DMS53 (cell line): Measurements from ENCODE around the gene PCGF6.
"Not testable (repeated sequence)": the region's sequence is repeated elsewhere in the genome, so short reads cannot be mapped to it uniquely, and the experiment has no call there.

Experiments used
- DNase-seq: peaks from one replicate; lab custom pipeline; 2025; lab: John Stamatoyannopoulos, UW

PCGF6 gene

DNA sequence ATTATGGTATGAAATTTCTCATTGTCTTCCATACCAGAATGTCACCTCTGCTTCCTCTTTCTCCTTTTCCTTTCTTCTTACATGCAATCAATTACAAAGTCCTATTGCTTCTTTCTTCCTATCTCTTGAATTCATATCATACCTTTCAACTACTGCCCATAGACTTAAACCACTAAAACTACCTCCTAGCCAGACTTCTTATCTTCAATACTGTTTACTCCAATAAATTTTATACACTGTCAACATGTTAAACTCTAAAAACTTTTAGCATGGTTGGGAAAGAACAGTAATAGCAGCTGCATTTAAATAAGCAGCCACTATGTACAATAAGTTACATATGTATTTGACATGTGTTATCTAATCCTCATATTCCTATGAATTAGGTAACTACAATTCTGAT, 34.9 kb downstream of the PCGF6 start:
- DNase-seq: no peak

DNA sequence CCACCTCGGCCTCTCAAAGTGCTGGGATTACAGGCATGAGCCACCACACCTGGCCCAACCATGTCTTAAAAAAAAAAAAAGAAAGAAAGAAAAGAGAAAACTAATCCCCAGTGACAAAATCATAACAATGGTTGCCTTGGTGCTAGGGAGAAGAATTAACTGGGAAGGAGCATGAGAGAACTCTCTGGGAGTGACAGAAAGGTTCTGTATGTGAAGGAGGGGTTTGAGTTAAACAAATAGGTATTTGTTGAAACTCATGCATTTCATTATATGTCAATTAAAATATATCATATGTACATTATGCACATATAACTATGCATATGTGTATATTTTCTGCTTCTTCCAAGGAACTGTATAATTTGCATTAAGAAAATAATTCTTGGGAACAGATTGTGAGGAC, 40.7 kb downstream of the PCGF6 start:
- DNase-seq: no peak

- DNase-seq: no peak
Measured at GRCh38 chr10:103307594-103307993, 43.3 kb downstream of the PCGF6 start.

- no peak for DNase-seq
Measured at GRCh38 chr10:103295374-103296015, 55.4 kb downstream of the PCGF6 start.

GRCh38 chr10:103291588-103291987, 59.4 kb downstream of the PCGF6 start:
- DNase-seq: no peak

GRCh38 chr10:103287992-103288391, 62.9 kb downstream of the PCGF6 start:
- DNase-seq: no peak

DNA sequence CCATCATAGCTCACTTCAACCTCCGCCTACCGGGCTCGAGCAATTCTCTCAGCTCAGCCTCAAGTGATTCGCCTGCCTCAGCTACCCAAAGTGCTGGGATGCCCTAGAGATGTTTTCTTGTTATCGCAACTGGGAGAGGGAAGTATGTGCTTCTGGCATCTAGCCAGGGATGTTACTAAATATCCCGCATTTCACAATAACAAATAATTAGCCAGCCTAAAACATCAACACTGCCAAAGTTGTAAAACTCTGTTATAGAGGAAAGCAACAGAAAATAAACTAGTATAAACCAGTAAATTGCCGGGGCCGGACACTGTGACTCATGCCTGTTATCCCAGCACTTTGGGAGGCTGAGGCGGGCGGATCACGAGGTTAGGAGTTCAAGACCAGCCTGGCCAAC, 66.8 kb downstream of the PCGF6 start:
- no peak for DNase-seq

DNA sequence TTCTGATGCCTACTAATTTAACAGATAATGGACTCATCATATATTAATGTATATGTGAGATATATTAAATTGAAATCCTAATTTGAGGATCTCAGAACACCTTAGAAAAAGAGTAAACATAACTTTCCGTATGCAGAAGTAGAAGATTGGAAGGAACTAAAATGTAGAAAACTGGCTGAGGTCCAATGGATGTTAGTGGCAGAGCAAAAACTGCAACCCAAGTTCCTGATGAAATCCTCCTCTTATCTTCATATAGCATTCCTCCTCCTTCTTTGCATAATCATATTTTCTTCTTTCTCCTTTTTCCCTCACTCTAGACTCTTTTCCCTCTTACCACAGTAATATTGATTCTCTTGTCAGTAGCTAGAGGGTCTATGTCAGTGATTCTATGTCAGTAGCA, 68.0 kb downstream of the PCGF6 start:
- DNase-seq: no peak

- DNase-seq: peak; percentile 67
Measured at GRCh38 chr10:103281753-103282152, 69.2 kb downstream of the PCGF6 start.

GRCh38 chr10:103280506-103280905, 70.4 kb downstream of the PCGF6 start:
- no peak for DNase-seq

DNA sequence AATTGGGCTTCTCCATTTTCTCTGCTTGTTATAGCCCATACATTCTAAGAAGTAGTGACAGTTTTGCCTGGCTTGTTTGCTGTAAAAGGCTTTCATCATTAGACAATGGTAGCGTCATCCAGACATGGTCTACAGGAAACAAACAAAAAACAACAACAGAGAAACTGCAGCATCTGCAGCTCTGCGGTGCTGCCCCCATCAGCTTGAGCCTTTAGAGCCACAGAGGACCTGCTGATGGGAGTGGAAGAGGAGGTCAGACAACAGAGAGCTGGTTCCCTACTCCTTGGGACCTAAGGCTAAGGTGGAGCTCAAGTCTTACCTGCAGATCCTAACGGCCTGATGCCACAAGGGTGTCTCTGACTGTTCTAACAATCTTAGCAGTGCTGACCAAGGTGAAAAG, 70.9 kb downstream of the PCGF6 start:
- no peak for DNase-seq

- peak; percentile 78 for DNase-seq
Measured at GRCh38 chr10:103278862-103279298, 72.1 kb downstream of the PCGF6 start.

- no peak for DNase-seq
Measured at GRCh38 chr10:103278537-103278823, 72.5 kb downstream of the PCGF6 start.

DNA sequence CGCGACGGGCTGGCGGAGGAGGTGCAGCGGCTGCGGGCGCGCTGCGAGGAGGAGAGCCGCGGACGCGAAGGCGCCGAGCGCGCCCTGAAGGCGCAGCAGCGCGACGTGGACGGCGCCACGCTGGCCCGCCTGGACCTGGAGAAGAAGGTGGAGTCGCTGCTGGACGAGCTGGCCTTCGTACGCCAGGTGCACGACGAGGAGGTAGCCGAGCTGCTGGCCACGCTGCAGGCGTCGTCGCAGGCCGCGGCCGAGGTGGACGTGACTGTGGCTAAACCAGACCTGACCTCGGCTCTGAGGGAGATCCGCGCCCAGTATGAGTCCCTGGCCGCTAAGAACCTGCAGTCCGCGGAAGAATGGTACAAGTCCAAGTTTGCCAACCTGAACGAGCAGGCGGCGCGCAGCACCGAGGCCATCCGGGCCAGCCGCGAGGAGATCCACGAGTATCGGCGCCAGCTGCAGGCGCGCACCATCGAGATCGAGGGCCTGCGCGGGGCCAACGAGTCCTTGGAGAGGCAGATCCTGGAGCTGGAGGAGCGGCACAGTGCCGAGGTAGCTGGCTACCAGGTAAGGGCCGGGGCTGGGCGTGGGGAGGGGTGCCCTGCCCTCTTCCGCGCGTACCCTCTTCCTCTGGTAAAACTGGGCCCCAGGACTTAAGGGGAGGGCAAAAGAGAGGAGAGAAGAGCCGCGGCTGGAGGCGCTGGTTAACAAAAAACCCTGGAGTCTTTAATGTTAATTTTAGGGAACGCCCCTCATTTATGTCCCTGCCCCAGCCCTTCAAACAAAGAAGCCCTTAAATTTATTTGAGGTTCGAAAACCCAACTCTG, 73.0 kb downstream of the PCGF6 start:
- peak; percentile 69 for DNase-seq

GRCh38 chr10:103276896-103277712, 73.8 kb downstream of the PCGF6 start, which contains the start of gene INA:
Gene INA (plus strand): TSS chr10:103277138. CDS start chr10:103277212, 74 bp downstream.
- DNase-seq: peak; percentile 92

DNA sequence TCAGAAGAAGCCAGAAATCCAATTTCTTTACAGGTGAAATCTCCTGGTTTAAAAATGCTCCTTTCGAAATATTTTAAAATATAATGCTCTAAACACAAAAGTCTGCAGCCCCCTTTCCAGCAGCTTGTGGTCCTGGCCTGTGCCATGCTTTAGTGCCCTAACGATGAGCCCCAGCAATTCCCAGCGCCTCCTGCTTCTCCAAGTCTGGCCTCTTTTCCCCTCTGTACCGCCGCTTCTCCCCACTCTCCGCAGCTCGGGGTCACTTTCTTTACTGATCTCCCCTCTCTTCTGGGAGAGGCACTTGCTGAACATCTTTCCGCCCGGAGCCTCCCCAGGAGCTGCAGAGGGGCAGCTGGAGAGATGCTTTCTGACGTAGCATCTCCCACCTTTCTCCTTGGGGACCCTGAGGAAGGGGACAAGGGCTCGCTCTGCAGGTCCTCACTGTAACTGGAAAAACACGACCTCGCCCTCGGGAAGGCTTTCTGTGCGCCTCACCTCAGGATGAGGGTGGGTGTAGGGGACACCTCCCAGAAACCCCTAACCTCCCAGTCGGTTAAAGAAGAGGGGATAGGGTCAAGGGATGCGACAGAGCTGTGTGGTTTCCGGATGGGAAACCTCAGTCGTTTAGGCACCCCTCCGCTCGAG, 74.6 kb downstream of the PCGF6 start:
- no peak for DNase-seq

GRCh38 chr10:103273041-103273441, 77.9 kb downstream of the PCGF6 start:
- DNase-seq: no peak

DNA sequence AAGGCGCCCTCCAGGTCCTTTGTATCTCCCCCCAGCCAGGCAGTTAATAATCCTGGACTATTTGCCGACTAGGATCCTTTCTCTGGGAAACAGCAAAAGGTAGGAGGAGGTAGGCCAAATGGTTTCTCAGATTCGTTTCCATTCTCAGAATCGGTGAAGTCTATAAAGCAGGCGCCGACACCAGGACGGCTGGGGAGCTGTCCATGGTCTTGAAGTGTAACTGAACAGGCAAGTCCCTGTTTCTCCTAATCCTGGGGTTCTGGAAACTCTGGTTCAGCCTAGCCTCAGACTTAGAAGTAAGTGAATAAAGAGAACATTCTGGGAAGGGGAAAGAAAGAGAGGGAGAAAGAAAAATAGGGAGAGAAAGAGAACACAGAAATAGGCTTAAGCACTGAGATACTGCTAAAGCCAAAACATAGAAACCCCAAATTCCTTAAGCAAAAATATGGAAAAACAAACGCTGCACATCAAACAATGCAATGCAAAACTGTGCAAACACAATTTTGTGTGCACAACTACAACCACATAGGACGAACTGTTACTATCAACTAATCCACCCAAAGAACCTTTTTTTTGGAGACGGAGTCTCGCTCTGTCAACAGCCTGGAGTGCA, 85.1 kb downstream of the PCGF6 start:
- DNase-seq: peak; percentile 24

- peak; percentile 15 for DNase-seq
Measured at GRCh38 chr10:103262229-103262628, 88.7 kb downstream of the PCGF6 start.

GRCh38 chr10:103259989-103260388, 91.0 kb downstream of the PCGF6 start:
- no peak for DNase-seq

- DNase-seq: not testable (repeated sequence)
Measured at GRCh38 chr10:103258928-103259327, 92.0 kb downstream of the PCGF6 start.

DNA sequence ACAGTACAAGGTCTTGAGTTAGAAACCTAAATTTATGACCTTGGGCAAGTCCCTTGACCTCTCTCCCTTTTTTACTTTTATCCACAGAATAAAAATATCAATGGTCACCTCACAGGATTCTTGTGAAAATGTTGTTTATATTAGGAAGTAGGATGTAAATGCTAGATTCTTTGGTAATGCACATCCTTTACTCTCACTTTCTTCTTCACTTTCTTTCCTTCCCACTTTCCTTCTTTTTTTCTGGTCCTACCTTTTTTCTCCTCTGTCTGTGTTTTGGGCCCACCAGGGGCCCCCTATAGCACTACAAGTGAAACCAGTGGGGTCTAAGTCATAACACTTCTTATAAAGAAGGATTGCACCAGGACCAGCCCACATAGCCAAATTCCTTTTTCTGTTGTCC, 93.1 kb downstream of the PCGF6 start:
- DNase-seq: no peak
